Adipocyte (in vitro differentiated cells): ENCODE measurements around the gene SMC2.

Experiments used
- DNase-seq: peaks from one replicate; pipeline ENCODE4 v3.0.0-alpha.2; 2015; ENCODE audit warnings: low read depth
- H3K27me3 ChIP-seq: replicated peaks from 2 replicates; pipeline ENCODE4 v1.7.0; 2013; ENCODE audit warnings: mild to moderate bottlenecking, low read length, moderate library complexity; ENCODE audit not compliant: control insufficient read depth, insufficient read depth
- H3K36me3 ChIP-seq: 2 replicates; pipeline ENCODE4 v1.7.0; 2013; ENCODE audit warnings: low read length, mild to moderate bottlenecking, moderate library complexity; ENCODE audit not compliant: control insufficient read depth, insufficient read depth, severe bottlenecking
- H3K4me1 ChIP-seq: 2 replicates; pipeline ENCODE4 v1.7.0; 2013; ENCODE audit warnings: mild to moderate bottlenecking, low read length, moderate library complexity; ENCODE audit not compliant: control insufficient read depth, insufficient read depth
- H3K4me3 ChIP-seq: 2 replicates; pipeline ENCODE4 v1.7.0; 2013; ENCODE audit warnings: mild to moderate bottlenecking, low read length, moderate library complexity
- H3K9ac ChIP-seq: 2 replicates; pipeline ENCODE4 v1.7.0; 2013; ENCODE audit warnings: mild to moderate bottlenecking, low read length, moderate library complexity
- H3K9me3 ChIP-seq: 2 replicates; pipeline ENCODE4 v1.7.0; 2013; ENCODE audit warnings: mild to moderate bottlenecking, low read length, moderate library complexity; ENCODE audit not compliant: control insufficient read depth

Gene SMC2

GRCh38 chr9:104177676-104178075 lies 83.6 kb downstream of the SMC2 start:
- no peak for DNase-seq
- no peaks in the 10 kb centered on the region for H3K9me3 ChIP-seq
- H3K4me1 ChIP-seq, result peaks cover 7% of the 10 kb centered on the region
- no peaks in the 10 kb centered on the region for H3K27me3 ChIP-seq
- H3K9ac ChIP-seq, result no peak overlapping the region
- no peak overlapping the region for H3K4me3 ChIP-seq
- H3K36me3 ChIP-seq, result no peaks in the 10 kb centered on the region
